HG02943 (cell line): ENCODE results near the gene ECD.
"Not testable (repeated sequence)": the region's sequence is repeated elsewhere in the genome, so short reads cannot be mapped to it uniquely, and the experiment has no call there.

ENCODE experiments used
- ATAC-seq: cut with Tn5 transposase; IDR thresholded peaks from one replicate; pipeline ENCODE4 v1.9.1; 2021; ENCODE audit warnings: mild to moderate bottlenecking, low read depth, moderate library complexity; ENCODE audit not compliant: unreplicated experiment

Gene ECD

GRCh38 chr10:73161079-73161478 is 6.7 kb downstream of the ECD start:
- ATAC-seq, result no peak

DNA sequence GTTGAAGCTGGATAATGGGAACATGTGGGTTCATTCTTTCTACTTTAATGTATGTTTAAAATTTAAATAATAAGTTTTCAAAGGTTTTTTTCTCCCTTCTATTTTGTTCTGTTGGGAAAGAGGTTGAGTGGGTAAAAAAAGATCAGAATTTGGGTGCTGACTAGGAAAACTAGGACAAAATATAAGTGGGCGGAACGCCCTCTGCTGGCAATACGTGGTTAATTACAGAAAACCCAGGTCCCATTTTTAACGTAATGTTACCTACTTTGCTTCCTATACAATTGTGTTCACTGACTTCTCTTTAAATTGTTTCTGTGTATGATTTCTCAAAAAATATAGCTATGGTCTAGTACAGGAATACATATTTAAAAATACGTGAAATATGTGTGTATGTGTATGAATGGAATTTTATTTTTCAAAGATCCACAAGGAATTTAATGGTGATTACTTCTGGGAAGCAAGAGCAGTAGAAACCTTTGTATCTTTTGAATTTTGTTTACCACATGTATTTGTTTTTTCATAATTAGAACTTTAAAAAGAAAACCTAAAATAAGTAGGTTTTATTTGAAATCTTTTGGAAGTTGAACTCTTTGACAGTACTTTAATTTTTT is 8.7 kb downstream of the ECD start:
- ATAC-seq, result no peak

DNA sequence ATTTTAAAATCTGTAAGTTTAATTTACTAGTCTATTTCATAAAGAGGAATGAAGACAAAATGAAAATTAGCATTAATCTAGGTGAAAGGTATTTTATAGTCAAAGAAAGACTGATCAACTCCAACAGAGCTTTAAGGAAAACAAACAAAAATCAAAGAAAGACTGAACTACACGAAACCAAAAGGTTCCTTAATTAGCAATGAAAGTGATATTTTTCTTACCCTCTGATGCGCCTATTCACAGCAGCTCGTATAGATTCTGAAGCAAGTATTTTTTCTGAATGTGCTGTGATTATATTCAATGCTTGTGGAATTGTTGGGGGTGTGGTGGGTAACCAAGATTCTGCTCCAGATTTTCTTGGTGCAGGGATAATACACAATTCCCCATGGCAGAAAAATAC is 11.8 kb downstream of the ECD start:
- no peak for ATAC-seq

DNA sequence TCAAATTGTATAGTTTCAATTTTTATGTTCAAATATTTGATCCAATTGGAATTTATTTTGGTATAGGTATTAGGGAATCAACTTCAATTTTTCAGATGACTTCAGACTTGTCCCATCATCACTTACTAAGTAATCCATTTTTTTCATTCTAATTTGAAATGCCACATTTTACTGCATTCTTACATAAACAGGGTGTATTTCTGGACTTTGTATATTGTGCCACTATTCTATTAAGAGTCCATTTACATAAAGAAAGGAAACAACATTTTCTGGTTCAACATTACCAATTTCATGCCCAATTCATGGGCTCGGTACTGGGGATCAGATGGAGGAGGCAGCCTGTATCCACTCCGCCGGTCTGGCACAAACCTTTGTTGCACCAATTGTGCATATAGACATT is 15.8 kb downstream of the ECD start:
- no peak for ATAC-seq

GRCh38 chr10:73150633-73151413 is 17.0 kb downstream of the ECD start:
- not testable (repeated sequence) for ATAC-seq

- no peak for ATAC-seq
Measured at GRCh38 chr10:73141603-73142002, 26.2 kb downstream of the ECD start.

DNA sequence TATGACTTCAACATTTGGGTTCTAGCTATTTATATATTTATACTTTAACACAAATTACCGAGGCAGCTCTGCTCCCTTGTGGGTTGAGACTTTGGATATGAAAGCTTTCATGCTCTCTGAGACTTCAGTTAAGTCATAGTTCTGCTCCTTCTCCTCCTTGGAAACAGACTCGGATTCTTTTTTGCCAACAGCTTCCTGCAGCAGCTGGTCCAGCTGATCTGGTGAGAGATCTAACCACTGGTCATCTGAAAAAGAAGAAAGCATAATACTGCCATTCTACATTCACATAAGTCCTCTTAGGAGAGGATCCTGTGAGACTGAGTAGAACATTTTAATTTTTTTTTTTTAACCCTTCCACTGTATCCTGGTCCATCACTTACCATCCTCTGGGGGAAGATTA is 28.6 kb downstream of the ECD start:
- ATAC-seq, result no peak

- no peak for ATAC-seq
Measured at GRCh38 chr10:73136627-73137026, 31.2 kb downstream of the ECD start.

DNA sequence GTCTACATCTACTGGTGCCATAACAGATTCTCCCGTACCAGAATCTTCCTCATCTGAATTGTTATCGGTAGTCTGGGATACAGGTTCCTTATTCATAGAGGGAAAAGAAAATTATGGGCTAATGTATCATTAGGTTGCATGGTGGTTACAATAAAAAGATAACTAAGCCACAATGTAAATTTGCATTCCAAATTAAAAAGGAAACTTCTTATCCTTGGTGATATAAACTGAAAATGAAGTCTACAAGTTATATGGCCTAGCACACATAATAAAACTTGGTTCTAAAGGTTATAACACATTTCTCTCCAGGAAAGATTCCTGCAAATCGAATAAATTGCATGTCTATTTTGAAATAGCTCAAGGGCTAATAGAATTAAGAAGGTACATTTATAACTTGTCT is 33.1 kb downstream of the ECD start:
- no peak for ATAC-seq

DNA sequence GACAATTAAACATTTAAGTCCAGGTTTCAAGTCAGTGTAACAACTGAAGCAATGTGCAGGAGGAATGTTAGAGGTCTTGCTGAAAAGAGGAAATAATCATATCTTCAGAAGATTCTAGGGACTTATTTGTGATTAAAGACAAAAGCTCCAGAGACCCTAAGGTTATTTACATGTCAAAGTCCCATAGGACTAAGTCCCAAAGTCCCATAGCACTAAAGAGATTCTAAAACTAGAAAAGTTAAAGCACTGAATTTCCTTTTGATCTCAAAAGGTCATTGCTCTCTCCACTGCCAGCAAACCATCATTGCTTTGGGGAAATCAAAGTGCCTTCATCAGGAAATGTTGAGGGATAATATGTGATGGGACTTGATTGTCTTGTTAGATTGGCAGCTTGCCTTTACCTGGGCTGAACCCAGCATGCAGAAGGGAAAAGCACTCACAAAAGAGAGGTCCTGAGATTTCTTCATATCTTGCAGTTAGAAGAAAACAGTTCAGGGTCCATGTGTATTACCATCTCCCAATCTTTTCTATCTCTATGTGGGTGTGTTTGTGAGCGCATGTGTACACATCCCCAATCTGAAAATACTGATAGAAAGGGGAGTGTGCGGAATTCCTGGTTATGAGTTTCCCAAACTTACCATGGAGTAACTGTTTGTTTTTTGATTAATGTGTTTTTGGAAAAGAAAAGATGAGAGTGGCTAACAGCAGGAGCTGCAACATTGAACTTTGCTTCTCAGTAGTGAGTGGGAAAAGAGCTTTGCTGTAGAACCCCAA is 35.7 kb downstream of the ECD start:
- no peak for ATAC-seq

DNA sequence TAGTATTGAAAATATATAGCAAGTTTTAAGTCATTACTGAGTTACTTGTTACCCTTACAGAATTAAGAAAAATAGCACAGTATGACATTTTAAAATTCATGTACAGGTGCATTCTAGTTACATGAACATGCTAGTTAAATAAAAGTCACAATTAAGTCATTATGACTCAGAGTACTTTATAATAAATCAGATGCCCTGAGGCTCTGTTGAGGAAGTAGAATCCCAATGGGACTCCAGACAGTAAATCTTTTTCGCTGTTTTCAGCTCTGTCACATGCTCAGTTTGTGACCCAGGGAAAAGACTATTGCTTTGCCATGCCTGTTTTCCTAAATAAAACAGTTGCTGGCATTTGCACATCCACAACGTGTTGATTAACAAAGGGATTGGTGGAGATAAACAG is 36.5 kb downstream of the ECD start:
- ATAC-seq, result no peak

GRCh38 chr10:73126343-73126742 is 41.5 kb downstream of the ECD start:
- ATAC-seq, result no peak

DNA sequence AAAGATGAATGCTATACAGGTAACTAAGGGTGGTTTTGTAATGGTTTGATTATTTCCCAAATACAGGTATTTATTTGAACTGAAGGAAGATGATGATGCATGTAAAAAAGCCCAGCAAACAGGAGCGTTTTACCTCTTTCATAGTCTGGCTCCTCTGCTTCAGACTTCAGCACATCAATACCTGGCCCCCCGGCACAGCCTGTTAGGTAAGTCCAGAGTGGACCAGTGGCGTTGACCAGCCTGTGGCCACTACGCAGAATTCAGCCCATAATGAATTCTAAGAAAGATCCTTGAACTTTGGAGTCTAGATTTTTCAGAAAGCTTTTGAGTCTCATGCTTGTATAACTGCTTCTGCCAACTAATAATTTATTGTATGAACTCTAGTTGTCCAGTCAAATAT is 47.9 kb downstream of the ECD start:
- no peak for ATAC-seq

DNA sequence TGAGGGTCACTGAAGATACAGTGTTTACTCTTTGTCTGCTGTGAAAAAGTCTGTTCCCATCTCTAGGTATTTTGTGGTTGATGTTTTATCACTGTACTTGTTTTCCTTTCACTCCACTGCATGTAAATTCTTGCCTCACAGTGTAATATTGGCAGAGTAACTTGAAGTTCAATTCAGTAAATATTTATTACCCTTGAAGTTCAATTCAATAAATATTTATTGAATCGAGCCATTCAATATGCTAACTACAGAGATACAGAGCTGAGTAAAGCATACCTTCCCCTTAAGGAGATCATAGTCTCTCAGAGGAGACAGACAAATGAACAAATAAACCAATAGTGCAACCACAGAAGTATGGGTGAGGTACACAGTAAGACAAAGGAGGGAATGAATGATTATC is 48.4 kb downstream of the ECD start:
- no peak for ATAC-seq

DNA sequence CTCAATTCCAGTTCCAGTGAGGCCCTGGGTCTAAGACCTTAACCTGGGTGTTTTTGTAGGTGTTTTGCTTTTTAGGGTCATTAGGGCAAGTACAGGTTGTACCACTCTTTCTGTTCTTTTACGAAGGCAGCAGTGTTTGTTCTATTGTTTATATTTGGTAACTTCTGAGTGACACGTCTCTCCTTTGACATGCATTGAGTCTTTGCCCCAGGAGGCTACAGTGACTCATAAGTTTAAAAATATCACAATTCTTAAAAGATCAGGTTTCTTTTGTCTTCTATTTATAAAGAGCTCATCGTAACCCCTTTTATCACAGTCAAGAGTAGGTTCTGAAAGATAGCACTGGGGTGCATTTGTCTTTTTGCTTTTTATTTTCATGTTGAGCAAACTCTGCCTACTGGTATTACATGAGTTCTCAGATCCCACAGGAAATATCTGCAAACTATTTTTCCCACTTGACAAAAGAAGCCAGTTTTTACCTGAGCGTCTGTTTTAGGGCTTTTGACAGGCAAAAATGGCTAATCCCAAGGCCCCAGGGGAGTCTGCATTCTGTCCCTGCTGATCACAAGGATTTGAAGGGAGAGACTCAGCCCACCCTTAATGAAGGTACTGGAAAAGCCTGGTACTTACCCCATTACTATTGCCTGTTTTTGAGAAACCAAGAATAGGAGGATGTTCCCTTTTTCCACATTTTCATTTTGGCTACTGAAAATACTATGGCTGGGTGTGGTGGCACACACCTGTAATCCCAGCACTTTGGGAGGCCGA is 49.6 kb downstream of the ECD start:
- ATAC-seq, result no peak

DNA sequence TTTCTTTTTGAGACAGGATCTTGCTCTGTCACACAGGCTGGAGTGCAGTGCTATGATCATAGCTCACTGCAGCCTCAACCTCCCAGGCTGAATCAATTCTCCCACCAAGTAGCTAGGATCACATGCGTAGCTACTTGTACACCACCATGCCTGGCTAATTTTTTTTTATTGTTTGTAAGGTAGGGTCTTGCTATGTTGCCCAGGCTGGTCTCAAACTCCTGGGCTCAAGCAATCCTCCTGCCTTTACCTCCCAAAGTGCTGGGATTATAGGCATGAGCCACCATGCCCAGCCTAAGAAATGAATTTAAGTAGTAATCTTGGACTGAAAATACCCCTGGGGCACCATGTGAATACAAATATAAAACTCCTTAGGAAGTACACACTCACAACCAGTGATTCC is 51.8 kb downstream of the ECD start:
- ATAC-seq, result no peak

DNA sequence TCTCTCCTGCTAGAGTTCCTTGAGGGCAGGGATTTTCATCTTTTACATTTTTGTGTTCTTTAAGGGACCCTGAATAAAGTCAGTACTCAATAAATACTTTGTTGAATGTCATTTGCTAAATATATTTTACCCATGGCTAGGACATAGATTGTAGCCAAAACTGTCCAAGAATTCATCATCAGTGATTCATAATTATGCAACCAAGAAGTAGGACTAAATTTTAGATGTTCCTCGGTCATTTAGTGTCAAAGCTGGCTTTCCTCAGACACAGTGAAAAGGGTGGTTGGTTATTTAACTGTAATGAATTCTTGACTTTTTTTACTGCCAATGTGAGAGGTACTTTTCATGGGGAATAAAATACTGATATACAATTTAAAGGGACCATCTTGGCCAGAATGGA is 54.3 kb downstream of the ECD start:
- no peak for ATAC-seq

- ATAC-seq, result not testable (repeated sequence)
Measured at GRCh38 chr10:73112032-73112431, 55.8 kb downstream of the ECD start.

GRCh38 chr10:73110345-73110849 is 57.4 kb downstream of the ECD start, which contains the start of gene NUDT13:
Gene NUDT13 (plus strand): TSS chr10:73110455. CDS start chr10:73114366, 3,911 bp downstream.
- ATAC-seq, result no peak

DNA sequence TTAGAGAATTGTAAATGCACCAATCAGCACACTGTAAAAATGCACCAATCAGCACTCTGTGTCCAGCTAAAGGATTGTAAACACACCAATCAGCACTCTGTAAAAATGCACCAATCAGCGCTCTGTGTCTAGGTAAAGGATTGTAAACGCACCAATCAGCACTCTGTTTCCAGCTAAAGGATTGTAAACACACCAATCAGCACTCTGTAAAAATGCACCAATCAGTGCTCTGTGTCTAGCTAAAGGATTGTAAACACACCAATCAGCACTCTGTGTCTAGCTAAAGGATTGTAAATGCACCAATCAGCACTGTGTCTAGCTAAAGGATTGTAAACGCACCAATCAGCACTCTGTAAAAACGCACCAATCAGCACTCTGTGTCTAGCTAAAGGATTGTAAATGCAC is 58.6 kb downstream of the ECD start:
- not testable (repeated sequence) for ATAC-seq

DNA sequence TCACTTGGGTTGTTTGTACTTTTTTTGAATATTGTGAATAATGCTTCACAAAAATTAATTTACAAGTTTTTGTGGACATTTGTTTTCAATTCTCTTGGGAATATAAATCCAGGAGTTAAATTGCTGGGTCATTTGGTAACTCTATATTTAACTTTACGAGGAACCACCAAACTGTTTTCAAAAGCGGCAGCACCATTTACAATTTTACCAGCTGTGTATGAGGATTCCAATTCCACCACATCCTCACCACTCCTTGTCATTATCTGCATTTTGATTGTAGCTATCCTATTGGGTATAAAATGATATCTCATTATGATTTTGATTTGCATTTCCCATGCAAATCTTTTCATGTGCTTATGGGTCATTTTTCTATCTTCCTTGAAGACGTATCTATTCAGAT is 61.5 kb downstream of the ECD start:
- ATAC-seq, result no peak
